Stomach (tissue), 4 donors: Measurements from ENCODE around the gene SLC7A10.

ENCODE experiments used
- EP300 ChIP-seq: sonication (generic); formaldehyde crosslinking; IDR thresholded peaks from one replicate; pipeline ENCODE4 v1.6.1; 2017; ENCODE audit warnings: antibody characterized with exemption
- POLR2A ChIP-seq, 4 donors: fragments of 450-650 bp; IDR thresholded peaks; one replicate each; pipeline ENCODE4 v1.6.1; 2016; ENCODE audit warnings: antibody characterized with exemption in 4 of 4, control low read depth in 2 of 4, mild to moderate bottlenecking in 1 of 4, moderate library complexity in 1 of 4
- POLR2AphosphoS5 ChIP-seq, 3 donors: sonication (generic); formaldehyde crosslinking; IDR thresholded peaks; one replicate each; pipeline ENCODE4 v1.6.1; 2016; ENCODE audit warnings: antibody characterized with exemption in 3 of 3
- TF ChIP-seq, protein P1 (sequence below), 7 experiments: fragments of 450-650 bp in 4 of 7; fragments of 200-600 bp in 3 of 7; sonication (generic) in 3 of 7; IDR thresholded peaks; one replicate each; pipeline ENCODE4 v1.5.1; 2016 to 2019; ENCODE audit warnings: antibody characterized with exemption in 7 of 7, control low read depth in 2 of 7, mild to moderate bottlenecking in 1 of 7

DNA sequence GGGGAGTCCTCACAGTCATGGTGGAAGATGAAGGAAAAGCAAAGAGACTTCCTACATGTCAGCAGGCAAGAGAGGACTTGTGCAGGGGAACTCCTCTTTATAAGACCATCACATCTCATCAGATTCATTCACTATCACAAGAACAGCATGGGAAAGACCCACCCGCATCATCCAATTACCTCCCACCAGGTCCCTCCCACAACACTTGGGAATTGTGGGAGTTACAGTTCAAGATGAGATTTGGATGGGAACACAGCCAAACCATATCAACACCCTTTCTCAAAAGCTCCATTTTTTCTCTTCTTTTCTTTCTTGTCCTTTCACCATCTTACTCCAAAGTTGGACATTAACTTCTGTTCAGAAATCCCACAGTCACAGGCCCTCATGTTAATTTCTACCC, 36.2 kb downstream of the SLC7A10 start:
- TF ChIP-seq POLR2AphosphoS5 (IDR thresholded peaks at IDR 0.05) = no peak
- TF ChIP-seq, protein P1, sequence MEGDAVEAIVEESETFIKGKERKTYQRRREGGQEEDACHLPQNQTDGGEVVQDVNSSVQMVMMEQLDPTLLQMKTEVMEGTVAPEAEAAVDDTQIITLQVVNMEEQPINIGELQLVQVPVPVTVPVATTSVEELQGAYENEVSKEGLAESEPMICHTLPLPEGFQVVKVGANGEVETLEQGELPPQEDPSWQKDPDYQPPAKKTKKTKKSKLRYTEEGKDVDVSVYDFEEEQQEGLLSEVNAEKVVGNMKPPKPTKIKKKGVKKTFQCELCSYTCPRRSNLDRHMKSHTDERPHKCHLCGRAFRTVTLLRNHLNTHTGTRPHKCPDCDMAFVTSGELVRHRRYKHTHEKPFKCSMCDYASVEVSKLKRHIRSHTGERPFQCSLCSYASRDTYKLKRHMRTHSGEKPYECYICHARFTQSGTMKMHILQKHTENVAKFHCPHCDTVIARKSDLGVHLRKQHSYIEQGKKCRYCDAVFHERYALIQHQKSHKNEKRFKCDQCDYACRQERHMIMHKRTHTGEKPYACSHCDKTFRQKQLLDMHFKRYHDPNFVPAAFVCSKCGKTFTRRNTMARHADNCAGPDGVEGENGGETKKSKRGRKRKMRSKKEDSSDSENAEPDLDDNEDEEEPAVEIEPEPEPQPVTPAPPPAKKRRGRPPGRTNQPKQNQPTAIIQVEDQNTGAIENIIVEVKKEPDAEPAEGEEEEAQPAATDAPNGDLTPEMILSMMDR (IDR thresholded peaks at IDR 0.05) = no peak
- no peak for TF ChIP-seq POLR2A (IDR thresholded peaks at IDR 0.05)
- TF ChIP-seq EP300 = no peak
